ENCODE measurements around the gene RBMS3.

GRCh38 chr3:29488922-29489321, 208.1 kb downstream of the RBMS3 start:
- TF ChIP-seq CTCF (IDR thresholded peaks at IDR 0.05): no peak
- TF ChIP-seq POLR2A (IDR thresholded peaks at IDR 0.05): no peak
